ENCODE results near the gene MEIS1.

MEIS1 gene

GRCh38 chr2:66509326-66509811 is 74.4 kb downstream of the MEIS1 start:
- Mint-ChIP-seq H3K4me3 (no peak overlapping the region), H3K27me3 (no peaks in the 10 kb centered on the region), H3K4me1 (no peaks in the 10 kb centered on the region), H3K36me3 (no peaks in the 10 kb centered on the region), H3K9me3 (no peaks in the 10 kb centered on the region), H3K27ac (no peak overlapping the region)
- no peak for DNase-seq
- CTCF ChIA-PET = no interaction called here

DNA sequence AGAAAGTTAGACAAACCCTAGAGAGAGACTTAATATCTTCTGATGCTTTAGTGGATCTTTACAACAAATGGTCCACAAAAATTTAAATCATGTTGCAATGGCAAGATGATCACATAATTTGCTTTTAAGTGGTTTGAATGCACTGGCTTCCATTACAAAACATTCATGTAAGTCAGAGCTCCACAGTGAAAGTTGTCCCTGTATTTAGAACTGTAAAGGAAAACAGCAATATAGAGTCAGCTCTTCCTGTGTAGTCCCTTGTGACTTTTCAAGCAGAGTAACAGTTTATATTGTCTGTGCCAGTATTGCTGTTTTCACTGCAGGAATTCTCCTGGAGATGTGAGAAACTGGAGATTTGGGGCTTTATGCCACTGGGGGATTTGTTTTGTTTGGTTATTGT is 77.7 kb downstream of the MEIS1 start:
- no peak overlapping the region for H3K4me3 Mint-ChIP-seq
- no peaks in the 10 kb centered on the region for H3K9me3 Mint-ChIP-seq
- no peaks in the 10 kb centered on the region for H3K27me3 Mint-ChIP-seq
- CTCF ChIA-PET = no interaction called here
- no peak for DNase-seq
- H3K36me3 Mint-ChIP-seq = no peaks in the 10 kb centered on the region
- no peaks in the 10 kb centered on the region for H3K4me1 Mint-ChIP-seq
- no peak overlapping the region for H3K27ac Mint-ChIP-seq

- H3K27me3 Mint-ChIP-seq = no peaks in the 10 kb centered on the region
- no peak for DNase-seq
- H3K27ac Mint-ChIP-seq = no peak overlapping the region
- H3K9me3 Mint-ChIP-seq = no peaks in the 10 kb centered on the region
- no peaks in the 10 kb centered on the region for H3K4me1 Mint-ChIP-seq
- H3K36me3 Mint-ChIP-seq = no peaks in the 10 kb centered on the region
- H3K4me3 Mint-ChIP-seq = no peak overlapping the region
- CTCF ChIA-PET = no interaction called here
Measured at GRCh38 chr2:66515743-66516142, 80.8 kb downstream of the MEIS1 start.

DNA sequence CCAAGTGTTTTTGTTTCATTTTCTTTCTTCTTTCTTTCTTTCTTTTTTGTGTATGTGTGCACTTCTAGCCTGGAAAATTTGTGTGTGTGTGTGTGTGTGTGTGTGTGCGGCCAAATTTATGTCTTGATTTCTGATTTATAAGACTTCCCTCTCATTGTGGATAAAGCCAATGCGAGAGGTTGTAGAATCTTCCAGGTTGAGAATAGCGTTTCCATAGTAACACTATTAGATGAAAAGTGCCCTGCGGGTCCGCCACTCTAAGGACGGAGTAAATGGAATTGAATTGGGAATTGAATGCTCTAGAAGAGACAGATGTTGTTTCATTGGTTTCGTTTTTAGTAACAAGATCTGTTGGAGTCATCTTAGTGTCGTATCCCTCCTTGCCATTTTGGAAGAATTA is 81.6 kb downstream of the MEIS1 start:
- H3K36me3 Mint-ChIP-seq = no peaks in the 10 kb centered on the region
- H3K27ac Mint-ChIP-seq = no peak overlapping the region
- no peak overlapping the region for H3K4me3 Mint-ChIP-seq
- no peaks in the 10 kb centered on the region for H3K27me3 Mint-ChIP-seq
- no peak for DNase-seq
- CTCF ChIA-PET = no interaction called here
- H3K9me3 Mint-ChIP-seq = no peaks in the 10 kb centered on the region
- H3K4me1 Mint-ChIP-seq = no peaks in the 10 kb centered on the region

GRCh38 chr2:66517772-66518171 is 82.8 kb downstream of the MEIS1 start:
- Mint-ChIP-seq H3K9me3 (no peaks in the 10 kb centered on the region), H3K4me1 (no peaks in the 10 kb centered on the region), H3K36me3 (no peaks in the 10 kb centered on the region), H3K4me3 (no peak overlapping the region), H3K27me3 (no peaks in the 10 kb centered on the region), H3K27ac (no peak overlapping the region)
- CTCF ChIA-PET = no interaction called here
- no peak for DNase-seq

- H3K27ac Mint-ChIP-seq = no peak overlapping the region
- CTCF ChIA-PET = no interaction called here
- no peaks in the 10 kb centered on the region for H3K36me3 Mint-ChIP-seq
Measured at GRCh38 chr2:66519264-66519843, 84.4 kb downstream of the MEIS1 start.

DNA sequence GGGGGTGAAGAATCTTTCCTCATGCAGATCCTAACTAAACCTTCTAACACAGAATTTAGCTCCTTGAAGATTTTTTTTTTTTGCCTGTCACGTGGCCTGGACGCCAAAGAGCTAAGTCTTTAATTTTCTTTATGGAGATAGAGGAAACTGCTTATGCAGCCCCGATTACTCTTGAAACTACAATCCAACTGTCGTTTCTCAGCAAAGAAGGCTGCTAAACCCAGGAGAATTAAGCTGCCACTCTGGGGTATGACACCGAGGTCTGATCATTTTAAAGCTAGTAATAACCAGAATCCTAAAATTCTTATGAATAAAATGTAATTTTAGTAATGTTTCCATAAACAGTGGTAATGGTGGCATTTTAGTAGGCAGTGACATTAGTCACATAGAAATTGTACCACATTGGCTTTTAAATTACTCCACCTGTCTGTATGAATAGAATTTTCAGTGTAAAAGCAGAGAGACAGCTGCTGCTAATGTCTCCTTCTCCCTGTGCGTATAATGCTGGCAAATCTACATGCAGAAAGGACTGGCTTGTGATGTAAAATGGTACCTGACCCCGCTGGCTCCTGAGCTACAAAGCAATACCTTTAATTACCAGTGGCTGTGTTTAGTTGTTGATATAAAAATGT is 86.5 kb downstream of the MEIS1 start:
- H3K27me3 Mint-ChIP-seq = no peaks in the 10 kb centered on the region
- no peaks in the 10 kb centered on the region for H3K4me1 Mint-ChIP-seq
- no peaks in the 10 kb centered on the region for H3K36me3 Mint-ChIP-seq
- no peak overlapping the region for H3K4me3 Mint-ChIP-seq
- H3K27ac Mint-ChIP-seq = no peak overlapping the region
- no peaks in the 10 kb centered on the region for H3K9me3 Mint-ChIP-seq
- DNase-seq = no peak
- CTCF ChIA-PET = no interaction called here

More at GRCh38 chr2:66519264-66519843, 84.4 kb downstream of the MEIS1 start:
- DNase-seq = no peak
- no peaks in the 10 kb centered on the region for H3K4me1 Mint-ChIP-seq
- no peak overlapping the region for H3K4me3 Mint-ChIP-seq
- no peaks in the 10 kb centered on the region for H3K27me3 Mint-ChIP-seq
- no peaks in the 10 kb centered on the region for H3K9me3 Mint-ChIP-seq

GRCh38 chr2:66522611-66523376 is 87.9 kb downstream of the MEIS1 start:
- Mint-ChIP-seq H3K27ac (no peak overlapping the region), H3K4me3 (no peak overlapping the region), H3K27me3 (no peaks in the 10 kb centered on the region), H3K4me1 (no peaks in the 10 kb centered on the region), H3K9me3 (no peaks in the 10 kb centered on the region), H3K36me3 (no peaks in the 10 kb centered on the region)
- CTCF ChIA-PET = no interaction called here
- DNase-seq = no peak

DNA sequence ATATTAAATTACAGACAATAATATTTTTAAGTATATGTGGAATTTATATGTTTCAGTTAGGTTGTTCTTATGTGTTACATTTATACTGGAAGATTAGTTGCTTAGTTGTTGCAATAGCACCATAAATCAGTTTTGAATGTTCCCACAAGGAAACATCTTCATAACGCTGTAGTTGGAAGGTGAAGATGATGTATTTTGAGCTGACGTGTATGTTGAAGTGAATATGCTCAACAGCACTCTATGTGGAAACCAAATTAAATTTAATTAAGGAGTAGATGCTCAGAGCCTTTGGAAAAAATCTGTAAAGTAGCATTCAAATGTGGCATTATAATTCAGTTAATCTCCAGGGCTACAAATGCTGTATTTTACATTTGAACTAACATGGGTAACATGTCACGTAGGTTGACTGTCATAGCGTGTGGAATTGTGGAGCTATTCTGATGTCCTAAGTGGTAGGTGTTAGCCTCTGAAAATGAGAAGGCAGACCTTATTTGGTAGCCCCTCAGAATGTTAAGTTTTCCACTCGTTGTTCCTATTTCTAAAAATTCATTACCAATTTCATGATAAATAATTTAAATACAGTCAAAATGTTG is 88.5 kb downstream of the MEIS1 start:
- Mint-ChIP-seq H3K9me3 (no peaks in the 10 kb centered on the region), H3K27ac (no peak overlapping the region), H3K4me3 (no peak overlapping the region), H3K27me3 (no peaks in the 10 kb centered on the region), H3K36me3 (no peaks in the 10 kb centered on the region), H3K4me1 (no peaks in the 10 kb centered on the region)
- CTCF ChIA-PET = no interaction called here
- DNase-seq = no peak

GRCh38 chr2:66523990-66524389 is 89.1 kb downstream of the MEIS1 start:
- Mint-ChIP-seq H3K27me3 (no peaks in the 10 kb centered on the region), H3K9me3 (no peaks in the 10 kb centered on the region), H3K27ac (no peak overlapping the region), H3K4me1 (no peaks in the 10 kb centered on the region), H3K36me3 (no peaks in the 10 kb centered on the region), H3K4me3 (no peak overlapping the region)
- CTCF ChIA-PET = no interaction called here
- DNase-seq = no peak

DNA sequence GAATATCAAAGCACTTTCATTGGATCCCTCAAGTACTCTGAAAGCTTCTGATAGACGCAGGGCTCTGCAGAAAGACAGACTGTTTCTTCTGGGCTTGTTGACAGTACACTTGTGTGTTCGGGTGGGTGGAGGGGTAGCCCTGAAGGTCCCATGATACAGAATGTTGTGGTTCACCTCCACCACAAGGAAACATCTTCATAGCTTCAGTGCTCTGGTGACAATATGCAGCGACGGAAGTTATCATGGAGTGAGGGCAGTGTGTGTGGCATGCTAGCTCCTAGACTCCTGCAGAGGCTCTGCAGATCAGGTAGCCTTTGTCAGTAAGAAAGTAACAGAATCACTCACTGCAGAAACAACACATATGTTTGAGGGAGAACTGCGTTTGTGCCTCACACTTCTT is 90.7 kb downstream of the MEIS1 start:
- Mint-ChIP-seq H3K4me1 (no peaks in the 10 kb centered on the region), H3K36me3 (no peaks in the 10 kb centered on the region), H3K27me3 (no peaks in the 10 kb centered on the region), H3K9me3 (no peaks in the 10 kb centered on the region), H3K27ac (no peak overlapping the region), H3K4me3 (no peak overlapping the region)
- DNase-seq = no peak
- CTCF ChIA-PET = no interaction called here

DNA sequence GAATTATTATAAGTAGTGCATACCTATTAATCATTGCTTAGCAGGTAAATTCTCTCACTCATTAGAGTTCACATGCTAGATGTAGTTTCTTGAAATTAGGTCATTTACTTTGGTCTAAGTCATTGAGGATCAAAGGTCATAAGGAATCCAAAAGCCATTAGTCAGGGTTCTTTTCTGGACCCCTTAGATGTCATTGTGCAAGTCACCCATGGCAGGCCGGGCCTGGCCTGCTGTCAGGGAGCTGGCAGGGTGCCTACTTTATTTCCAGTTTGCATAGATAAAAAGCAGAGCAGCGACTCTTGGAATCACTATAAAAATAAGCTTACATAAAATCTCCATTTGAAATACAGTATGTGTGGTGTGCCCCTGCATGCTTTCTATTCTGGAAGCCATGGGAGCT is 91.3 kb downstream of the MEIS1 start:
- H3K27me3 Mint-ChIP-seq = no peaks in the 10 kb centered on the region
- CTCF ChIA-PET = no interaction called here
- no peaks in the 10 kb centered on the region for H3K36me3 Mint-ChIP-seq
- H3K4me3 Mint-ChIP-seq = no peak overlapping the region
- no peak for DNase-seq
- no peak overlapping the region for H3K27ac Mint-ChIP-seq
- H3K9me3 Mint-ChIP-seq = no peaks in the 10 kb centered on the region
- H3K4me1 Mint-ChIP-seq = no peaks in the 10 kb centered on the region

GRCh38 chr2:66528974-66529724 is 94.2 kb downstream of the MEIS1 start:
- Mint-ChIP-seq H3K4me3 (no peak overlapping the region), H3K27me3 (no peaks in the 10 kb centered on the region), H3K4me1 (no peaks in the 10 kb centered on the region), H3K36me3 (no peaks in the 10 kb centered on the region), H3K9me3 (no peaks in the 10 kb centered on the region), H3K27ac (no peak overlapping the region)
- CTCF ChIA-PET = no interaction called here
- DNase-seq = no peak

DNA sequence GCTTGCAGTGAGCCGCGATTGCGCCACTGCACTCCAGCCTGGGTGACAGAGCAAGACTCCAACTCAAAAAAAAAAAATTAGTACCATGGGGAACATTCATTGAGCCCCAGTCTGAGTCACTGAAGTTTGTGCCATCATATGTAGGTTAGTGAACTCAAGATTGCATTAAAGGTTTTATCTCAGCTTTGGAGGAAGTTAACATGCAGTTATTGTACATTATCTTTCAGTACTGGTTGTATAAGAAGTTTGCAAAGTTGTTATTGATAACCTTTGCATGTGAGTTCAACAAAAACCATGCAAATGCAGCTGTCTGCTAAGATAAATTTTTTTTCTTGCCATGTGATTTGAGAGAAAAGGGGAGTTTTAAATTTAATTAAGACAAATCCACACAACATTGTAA is 95.7 kb downstream of the MEIS1 start:
- no peaks in the 10 kb centered on the region for H3K9me3 Mint-ChIP-seq
- no peaks in the 10 kb centered on the region for H3K27me3 Mint-ChIP-seq
- DNase-seq = no peak
- H3K4me3 Mint-ChIP-seq = no peak overlapping the region
- no peaks in the 10 kb centered on the region for H3K36me3 Mint-ChIP-seq
- no peak overlapping the region for H3K27ac Mint-ChIP-seq
- CTCF ChIA-PET = no interaction called here
- H3K4me1 Mint-ChIP-seq = no peaks in the 10 kb centered on the region

Measured in activated naive CD4-positive, alpha-beta T cell treated with anti-CD3 and anti-CD28 coated beads, Interleukin-2, amount 10 ng/mL, durations not matched to agents 7 days and 5 days (primary cell).